GM12878 (cell line): ENCODE data around the gene MYBBP1A.

Source experiments
- CREM ChIP-seq: IDR thresholded peaks from 2 replicates; pipeline ENCODE4 v1.6.1; 2014; ENCODE audit warnings: antibody characterized with exemption, low read depth
- CTCF ChIP-seq, 3 experiments: IDR thresholded peaks in 2 of 3; conservative IDR thresholded peaks in 1 of 3; 2 replicates each; pipeline ENCODE4 v1.5.1; 2011; ENCODE audit warnings: low read depth in 3 of 3, low read length in 3 of 3, mild to moderate bottlenecking in 3 of 3, control low read depth in 2 of 3, moderate library complexity in 2 of 3, inconsistent platforms in 1 of 3, mixed read lengths in 1 of 3; ENCODE audit not compliant: control insufficient read depth in 2 of 3, insufficient read depth in 1 of 3; ENCODE audit errors: extremely low read depth in 1 of 3
- EED ChIP-seq: sonication (generic); IDR thresholded peaks from 2 replicates; pipeline ENCODE4 v1.6.1; 2016; ENCODE audit warnings: antibody characterized with exemption, low read depth
- IRF3 ChIP-seq: fragments of 450-650 bp; IDR thresholded peaks from 2 replicates; pipeline ENCODE4 v1.6.1; 2014; ENCODE audit warnings: mild to moderate bottlenecking
- NFYB ChIP-seq: IDR thresholded peaks from 2 replicates; pipeline ENCODE4 v1.6.1; 2011; ENCODE audit warnings: low read depth, mild to moderate bottlenecking, low read length, improper control_type of control experiment, moderate library complexity; ENCODE audit not compliant: insufficient read depth
- POLR2AphosphoS2 ChIP-seq: IDR thresholded peaks from 2 replicates; pipeline ENCODE4 v1.6.1; 2011; ENCODE audit warnings: low read depth, mild to moderate bottlenecking, low read length, improper control_type of control experiment, moderate library complexity
- YY1 ChIP-seq: IDR thresholded peaks from 2 replicates; pipeline ENCODE4 v1.6.1; 2011; ENCODE audit warnings: low read depth, mild to moderate bottlenecking, low read length

GRCh38 chr17:4506175-4506813 is 48.9 kb downstream of the MYBBP1A start:
- TF ChIP-seq NFYB (no peak), POLR2AphosphoS2 (no peak), CTCF (IDR thresholded peaks at IDR 0.05 in 2 of 3, conservative IDR thresholded peaks at IDR 0.05 in 1 of 3; ENCODE audit: control insufficient read depth in 2 of 3, extremely low read depth in 1 of 3, insufficient read depth in 1 of 3, low read depth in 3 of 3, low read length in 3 of 3) (no peak), IRF3 (no peak), CREM (no peak), EED (no peak), YY1 (no peak)
